Measurements from ENCODE around the gene OR2D3. TPM values are rescaled to one million over a fixed set of nuclear protein-coding genes. Genes with fewer than 3 reads are reported as not detected.
"Not testable (repeated sequence)": the region's sequence is repeated elsewhere in the genome, so short reads cannot be mapped to it uniquely, and the experiment has no call there.

The OR2D3 gene
- total RNA-seq, 1 donor from 2014 or later: not detected

DNA sequence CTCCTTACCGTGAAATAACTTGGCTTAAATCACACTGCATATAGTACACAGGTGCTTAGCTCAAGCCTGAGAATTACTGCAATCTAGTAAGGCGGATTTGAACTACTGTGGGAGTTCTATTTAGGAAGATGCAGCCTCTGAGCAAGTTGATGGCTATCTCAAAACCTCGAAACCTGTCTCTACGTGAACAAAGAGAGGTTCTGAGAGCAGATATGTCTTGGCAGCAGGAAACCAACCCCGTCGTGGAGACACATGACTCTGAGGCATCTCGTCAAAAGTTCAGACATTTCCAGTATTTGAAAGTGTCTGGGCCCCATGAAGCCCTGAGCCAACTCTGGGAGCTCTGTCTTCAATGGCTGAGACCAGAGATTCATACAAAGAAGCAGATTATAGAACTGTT, 11.3 kb downstream of the OR2D3 start:
- TF ChIP-seq, protein P1, sequence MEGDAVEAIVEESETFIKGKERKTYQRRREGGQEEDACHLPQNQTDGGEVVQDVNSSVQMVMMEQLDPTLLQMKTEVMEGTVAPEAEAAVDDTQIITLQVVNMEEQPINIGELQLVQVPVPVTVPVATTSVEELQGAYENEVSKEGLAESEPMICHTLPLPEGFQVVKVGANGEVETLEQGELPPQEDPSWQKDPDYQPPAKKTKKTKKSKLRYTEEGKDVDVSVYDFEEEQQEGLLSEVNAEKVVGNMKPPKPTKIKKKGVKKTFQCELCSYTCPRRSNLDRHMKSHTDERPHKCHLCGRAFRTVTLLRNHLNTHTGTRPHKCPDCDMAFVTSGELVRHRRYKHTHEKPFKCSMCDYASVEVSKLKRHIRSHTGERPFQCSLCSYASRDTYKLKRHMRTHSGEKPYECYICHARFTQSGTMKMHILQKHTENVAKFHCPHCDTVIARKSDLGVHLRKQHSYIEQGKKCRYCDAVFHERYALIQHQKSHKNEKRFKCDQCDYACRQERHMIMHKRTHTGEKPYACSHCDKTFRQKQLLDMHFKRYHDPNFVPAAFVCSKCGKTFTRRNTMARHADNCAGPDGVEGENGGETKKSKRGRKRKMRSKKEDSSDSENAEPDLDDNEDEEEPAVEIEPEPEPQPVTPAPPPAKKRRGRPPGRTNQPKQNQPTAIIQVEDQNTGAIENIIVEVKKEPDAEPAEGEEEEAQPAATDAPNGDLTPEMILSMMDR (IDR thresholded peaks at IDR 0.05): no peak
- intact Hi-C loops (cut with DNase I): no loop called here
- DNase-seq (no peak), ATAC-seq (no peak)
- H3K4me1 ChIP-seq: peaks cover 5% of the 10 kb centered on the region
- H3K36me3 ChIP-seq: no peaks in the 10 kb centered on the region
- H3K27me3 ChIP-seq: no peaks in the 10 kb centered on the region
- no peaks in the 10 kb centered on the region for H3K9me3 ChIP-seq
- no peak overlapping the region for H3K4me3 ChIP-seq
- H3K27ac ChIP-seq: no peak overlapping the region

DNA sequence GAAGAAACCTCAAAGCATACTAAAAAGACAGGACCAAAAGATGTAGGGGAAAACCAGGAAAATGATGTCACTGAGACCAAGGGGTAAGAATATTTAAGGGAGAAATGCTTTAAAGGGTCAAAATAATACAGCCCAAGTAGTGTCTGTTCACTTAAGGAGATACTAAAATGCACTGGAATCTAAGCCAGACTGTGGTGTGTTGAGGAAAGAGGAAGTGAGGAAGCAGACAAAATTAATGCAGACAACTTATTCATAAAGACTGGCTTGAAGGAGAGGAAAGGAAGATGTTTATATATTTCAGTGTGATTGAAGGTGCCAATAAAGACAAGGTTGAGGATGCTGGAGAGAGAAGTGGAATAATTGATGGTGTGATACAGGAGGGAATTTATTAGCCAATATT, 21.2 kb downstream of the OR2D3 start:
- Histone ChIP-seq H3K36me3 (no peaks in the 10 kb centered on the region), H3K27me3 (no peaks in the 10 kb centered on the region), H3K4me1 (no peaks in the 10 kb centered on the region), H3K9me3 (no peaks in the 10 kb centered on the region), H3K27ac (no peak overlapping the region), H3K4me3 (no peak overlapping the region)
- intact Hi-C loops (cut with DNase I): no loop called here
- DNase-seq (no peak), ATAC-seq (no peak)
- TF ChIP-seq, protein P1 (IDR thresholded peaks at IDR 0.05): no peak

GRCh38 chr11:6943131-6943530, 22.3 kb downstream of the OR2D3 start:
- no peaks in the 10 kb centered on the region for H3K9me3 ChIP-seq
- H3K4me3 ChIP-seq: no peak overlapping the region
- DNase-seq: no peak
- no peak overlapping the region for H3K27ac ChIP-seq
- no peaks in the 10 kb centered on the region for H3K27me3 ChIP-seq
- H3K36me3 ChIP-seq: no peaks in the 10 kb centered on the region
- no peak for ATAC-seq
- TF ChIP-seq, protein P1 (IDR thresholded peaks at IDR 0.05): no peak
- H3K4me1 ChIP-seq: no peaks in the 10 kb centered on the region
- intact Hi-C loops (cut with DNase I): no loop called here

GRCh38 chr11:6954248-6954647, 33.4 kb downstream of the OR2D3 start:
- intact Hi-C loops (cut with DNase I); H3K36me3 ChIP-seq; DNase-seq; ATAC-seq; H3K9me3 ChIP-seq; H3K4me1 ChIP-seq; H3K27ac ChIP-seq; H3K27me3 ChIP-seq; H3K4me3 ChIP-seq: not testable (repeated sequence)

DNA sequence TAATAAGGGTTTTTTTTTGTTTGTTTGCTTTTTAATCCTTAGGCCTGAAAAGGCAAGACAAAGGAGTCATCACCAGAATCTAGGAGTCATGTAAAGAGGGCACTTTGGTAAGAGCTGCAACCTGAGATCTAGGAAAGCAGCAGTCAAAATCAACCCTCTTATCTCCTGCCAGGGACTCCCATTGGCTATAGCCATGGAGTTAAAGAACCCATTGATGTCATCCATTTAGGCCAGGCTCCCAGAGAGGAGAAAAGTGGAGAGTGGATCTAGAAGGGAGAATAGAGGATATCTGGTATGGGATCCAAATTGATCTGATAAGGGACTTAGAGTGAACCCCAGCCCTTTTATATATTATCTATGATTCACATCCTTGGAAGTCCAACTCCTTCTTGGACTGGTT, 41.3 kb downstream of the OR2D3 start:
- ATAC-seq: no peak
- TF ChIP-seq, protein P1 (IDR thresholded peaks at IDR 0.05): no peak
- Histone ChIP-seq H3K27me3 (no peaks in the 10 kb centered on the region), H3K4me1 (no peaks in the 10 kb centered on the region), H3K9me3 (no peaks in the 10 kb centered on the region), H3K4me3 (no peak overlapping the region), H3K36me3 (no peaks in the 10 kb centered on the region), H3K27ac (no peak overlapping the region)
- no peak for DNase-seq
- intact Hi-C loops (cut with DNase I): no loop called here

DNA sequence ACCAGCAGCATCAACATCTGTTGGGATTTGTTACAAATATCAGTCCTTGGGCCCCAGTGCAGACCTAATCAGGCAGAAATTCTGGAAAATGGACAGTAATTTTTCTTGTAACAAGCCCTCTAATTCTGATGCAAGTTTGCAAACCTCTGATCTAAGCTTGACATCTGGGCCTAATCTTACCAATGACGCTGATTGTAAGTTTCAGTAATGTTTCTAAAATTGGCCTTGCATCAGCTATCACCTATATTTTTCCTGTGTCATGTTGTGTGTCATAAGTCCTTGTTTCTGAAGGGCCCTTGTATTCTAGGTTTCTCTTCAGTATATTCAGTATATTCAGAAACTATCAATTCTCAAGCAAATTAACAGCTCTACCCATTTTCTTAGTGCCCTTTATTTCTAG, 41.9 kb downstream of the OR2D3 start:
- Histone ChIP-seq H3K4me3 (no peak overlapping the region), H3K36me3 (no peaks in the 10 kb centered on the region), H3K27ac (no peak overlapping the region), H3K4me1 (no peaks in the 10 kb centered on the region), H3K9me3 (no peaks in the 10 kb centered on the region), H3K27me3 (no peaks in the 10 kb centered on the region)
- TF ChIP-seq, protein P1 (IDR thresholded peaks at IDR 0.05): no peak
- intact Hi-C loops (cut with DNase I): no loop called here
- no peak for DNase-seq
- ATAC-seq: no peak
